GM12878 (cell line): ENCODE data around the gene CPLANE2. TPM values are rescaled to one million over a fixed set of nuclear protein-coding genes. Genes with fewer than 3 reads are reported as not detected.

Experiments used
- ATAC-seq: fragments of 200-7000 bp; cut with Tn5 transposase; 3 replicates; pipeline ENCODE4 v1.9.1; 2020; ENCODE audit warnings: mild to moderate bottlenecking, moderate library complexity
- BruUV-seq: library from RNA; stranded (reverse); fragments of 400-500 nt; replicated peaks from 2 replicates; lab custom pipeline; 2021; lab: Mats Ljungman, UMichigan
- CTCF ChIA-PET: fragments of 300-600 bp; sonication (Branson Sonifier 250); formaldehyde crosslinking; extraction: SDS; loops from one replicate; lab custom pipeline; 2021; ENCODE audit warnings: inconsistent platforms; lab: Yijun Ruan, JAX
- POLR2A ChIA-PET: fragments of 350-600 bp; formaldehyde crosslinking; extraction: SDS; loops from one replicate; lab custom pipeline; 2021; ENCODE audit warnings: inconsistent platforms; lab: Charles Lee
- RAD21 ChIA-PET: fragments of 300-600 bp; sonication (Branson Sonifier 250); formaldehyde crosslinking; loops from one replicate; lab custom pipeline; 2023; ENCODE audit warnings: antibody characterized with exemption; ENCODE audit not compliant: unreplicated experiment; lab: Charles Lee
- SMC1A ChIA-PET: fragments of 300-600 bp; sonication (Branson Sonifier 250); formaldehyde crosslinking; loops from one replicate; lab custom pipeline; 2023; ENCODE audit not compliant: unreplicated experiment, uncharacterized antibody; lab: Charles Lee
- DNase-seq: peaks from one replicate; pipeline ENCODE4 v3.0.0-alpha.2; 2011; ENCODE audit warnings: low read depth, low spot score
- FAIRE-seq: peaks from 3 replicates; lab custom pipeline; 2011; peaks lifted over from hg19 to GRCh38; lab: Jason Lieb, UNC
- H2AFZ ChIP-seq: 2 replicates; pipeline ENCODE4 v1.6.0; 2011; ENCODE audit warnings: low read depth, low read length, control low read depth; ENCODE audit not compliant: control insufficient read depth
- H3K27ac ChIP-seq: 2 replicates; pipeline ENCODE4 v1.5.1; 2011; ENCODE audit warnings: control low read depth; ENCODE audit not compliant: control insufficient read depth, insufficient read depth
- H3K27me3 ChIP-seq, 2 experiments: replicated peaks in 1 of 2; 2 replicates each; pipeline versions ENCODE4 v1.6.0 to v1.6.1; 2011; ENCODE audit warnings: low read length in 1 of 2; ENCODE audit not compliant: control insufficient read depth in 2 of 2, insufficient read depth in 2 of 2
- H3K36me3 ChIP-seq, 2 experiments: 2 replicates each; pipeline ENCODE4 v1.5.1; 2011; ENCODE audit warnings: low read length in 1 of 2; ENCODE audit not compliant: control insufficient read depth in 2 of 2, insufficient read depth in 2 of 2
- H3K4me1 ChIP-seq: 2 replicates; pipeline ENCODE4 v1.6.1; 2011; ENCODE audit warnings: mild to moderate bottlenecking, low read length, moderate library complexity, mixed read lengths; ENCODE audit not compliant: control insufficient read depth, insufficient read depth
- H3K4me2 ChIP-seq: 2 replicates; pipeline ENCODE4 v1.6.0; 2011; ENCODE audit warnings: control low read depth; ENCODE audit not compliant: control insufficient read depth, insufficient read depth
- H3K4me3 ChIP-seq: fragments of 200-600 bp; sonication (generic); 2 replicates; pipeline ENCODE4 v1.5.1; 2016
- H3K79me2 ChIP-seq: 2 replicates; pipeline ENCODE4 v1.6.0; 2011; ENCODE audit warnings: low read length; ENCODE audit not compliant: control insufficient read depth, insufficient read depth
- H3K9ac ChIP-seq: 2 replicates; pipeline ENCODE4 v1.8.0; 2011; ENCODE audit warnings: low read length, control low read depth, mixed read lengths; ENCODE audit not compliant: control insufficient read depth, insufficient read depth
- H3K9me3 ChIP-seq: replicated peaks from 3 replicates; pipeline ENCODE4 v1.5.1; 2011; ENCODE audit warnings: mild to moderate bottlenecking, low read length; ENCODE audit not compliant: control insufficient read depth, insufficient read depth
- H4K20me1 ChIP-seq: 2 replicates; pipeline ENCODE4 v1.6.0; 2011; ENCODE audit not compliant: control insufficient read depth, insufficient read depth
- CEBPB ChIP-seq, 2 experiments: fragments of 150-350 bp in 1 of 2; IDR thresholded peaks; 2 replicates each; pipeline ENCODE4 v1.6.1; 2012 to 2014; ENCODE audit warnings: low read depth in 2 of 2, low read length in 2 of 2, borderline replicate concordance in 1 of 2, inconsistent platforms in 1 of 2
- CREB1 ChIP-seq: IDR thresholded peaks from 2 replicates; pipeline ENCODE4 v1.6.1; 2012; ENCODE audit warnings: low read depth, mild to moderate bottlenecking, inconsistent platforms
- E2F8 ChIP-seq: fragments of 450-650 bp; IDR thresholded peaks from 2 replicates; pipeline ENCODE4 v1.6.1; 2018; ENCODE audit warnings: mild to moderate bottlenecking, low read depth, moderate library complexity; ENCODE audit not compliant: partially characterized antibody
- FOXM1 ChIP-seq: IDR thresholded peaks from 2 replicates; pipeline ENCODE4 v1.6.1; 2012; ENCODE audit warnings: low read depth, mild to moderate bottlenecking, inconsistent platforms, low read length, moderate library complexity
- HSF1 ChIP-seq: fragments of 150-350 bp; IDR thresholded peaks from 2 replicates; pipeline ENCODE4 v1.6.1; 2014; ENCODE audit warnings: mild to moderate bottlenecking, low read depth, low read length
- IKZF1 ChIP-seq: fragments of 450-650 bp; conservative IDR thresholded peaks from 2 replicates; pipeline ENCODE4 v1.6.1; 2017; ENCODE audit warnings: antibody characterized with exemption, mild to moderate bottlenecking
- NFYB ChIP-seq: IDR thresholded peaks from 2 replicates; pipeline ENCODE4 v1.6.1; 2011; ENCODE audit warnings: low read depth, mild to moderate bottlenecking, low read length, improper control_type of control experiment, moderate library complexity; ENCODE audit not compliant: insufficient read depth
- POLR2A ChIP-seq: IDR thresholded peaks from 2 replicates; pipeline ENCODE4 v1.6.1; 2011; ENCODE audit warnings: low read depth, mild to moderate bottlenecking, low read length
- POLR2AphosphoS5 ChIP-seq: IDR thresholded peaks from 2 replicates; pipeline ENCODE4 v1.6.1; 2011; ENCODE audit warnings: mild to moderate bottlenecking, low read length, inconsistent platforms
- SKIL ChIP-seq: fragments of 450-650 bp; IDR thresholded peaks from 2 replicates; pipeline ENCODE4 v1.6.1; 2017; ENCODE audit warnings: mild to moderate bottlenecking, low read depth, inconsistent platforms; ENCODE audit not compliant: poor library complexity, severe bottlenecking
- SPI1 ChIP-seq: IDR thresholded peaks from 2 replicates; pipeline ENCODE4 v1.6.1; 2011; ENCODE audit warnings: low read depth, mild to moderate bottlenecking, low read length, moderate library complexity, borderline replicate concordance; ENCODE audit not compliant: insufficient read depth
- SREBF1 ChIP-seq: IDR thresholded peaks from 2 replicates; pipeline ENCODE4 v1.6.1; 2012; ENCODE audit warnings: mild to moderate bottlenecking, low read length
- WGBS: methylation state at CpG from one replicate; pipeline ENCODE4 v1.1.6; 2016; ENCODE audit warnings: low lambda C conversion rate; ENCODE audit not compliant: insufficient replicate concordance, insufficient coverage; ENCODE audit errors: missing lambda C conversion rate; 5-methylcytosine and 5-hydroxymethylcytosine counted together
- in situ Hi-C: fragments of 300-500 bp; cut with MboI; formaldehyde crosslinking; loops from 9 replicates; pipeline ENCODE4 v1.14.3; 2018; ENCODE audit warnings: mixed read lengths
- intact Hi-C: fragments of 100-400 bp; cut with micrococcal nuclease; formaldehyde crosslinking; loops from one replicate; pipeline ENCODE4 v1.14.2; 2022; ENCODE audit not compliant: unreplicated experiment
- polyA plus RNA-seq, 11 experiments: library from polyadenylated mRNA; depleted of rRNA in 4 of 11; unstranded in 6 of 11; stranded (reverse) in 5 of 11; fragments of >200 nt; fragmentation: Nextera tagmentation in 4 of 11; fragmentation: Illumina TruSeq in 1 of 11; extraction: Ambion mirVana in 4 of 11; extraction: Trizol in 1 of 11; gene quantifications; 1 replicate in 1 of 11; 2 replicates in 10 of 11; pipeline versions ENCODE4 v1.2.1 to v1.2.3, GENCODE V29; 2011 to 2016; ENCODE audit warnings: inconsistent platforms in 2 of 11, missing spikeins in 2 of 11, low read depth in 1 of 11
- total RNA-seq, 4 experiments: library from RNA; depleted of rRNA in 3 of 4; stranded (reverse); fragments of >200 nt in 3 of 4; fragmentation: Illumina TruSeq in 1 of 4; extraction: Trizol in 1 of 4; gene quantifications; 2 replicates each; pipeline versions ENCODE4 v1.2.1 to v1.2.3, GENCODE V29; 2013 to 2021

The CPLANE2 gene
- total and polyA plus RNA-seq, 10 of the 15 experiments (the other 5 are each of a cell fraction or from before 2014, with no cell fraction given), result 0.09 to 4.5 (median 2.3) TPM; not detected in 1

GRCh38 chr1:16218674-16219071, 18.3 kb downstream of the CPLANE2 start:
- Histone ChIP-seq H3K4me1 (peaks cover 5% of the 10 kb centered on the region; the same call in 1 of the 2 replicates), H4K20me1 (no peaks in the 10 kb centered on the region), H3K27me3 (no peaks in the 10 kb centered on the region), H3K9me3 (no peaks in the 10 kb centered on the region), H2AFZ (no peak overlapping the region), H3K36me3 (no peaks in the 10 kb centered on the region), H3K4me3 (no peak overlapping the region), H3K79me2 (no peaks in the 10 kb centered on the region), H3K4me2 (no peak overlapping the region)
- DNase-seq (no peak), FAIRE-seq (no peak), ATAC-seq (no peak)
- BruUV-seq, result no TSS peak
- ChIA-PET RAD21 (no interaction called here), POLR2A (interaction anchor here (0.9 to 2.3 kb wide), 3 partner anchors 11 to 19 kb away, joined by 3 to 14 read pairs (median 5); partner anchors contain the start of gene CPLANE2), CTCF (interaction anchor here (0.5 to 1.5 kb wide), 3 partner anchors 19 to 140 kb away, joined by 3 to 5 read pairs (median 3); no protein-coding TSS in a partner anchor)
- intact Hi-C loops (no loop called here), in situ Hi-C loops (no loop called here)
- no peak for TF ChIP-seq E2F8
- no peak for TF ChIP-seq FOXM1
- TF ChIP-seq CREB1, result no peak
- no peak for TF ChIP-seq SREBF1
- TF ChIP-seq SPI1, result no peak
- no peak for TF ChIP-seq IKZF1
- TF ChIP-seq SKIL, result no peak
- no peak for TF ChIP-seq CEBPB (IDR thresholded peaks at IDR 0.05; ENCODE audit: borderline replicate concordance in 1 of 2, low read depth in 2 of 2, low read length in 2 of 2)
- TF ChIP-seq POLR2AphosphoS5, result no peak
- no peak for TF ChIP-seq NFYB
- no peak for TF ChIP-seq HSF1
- TF ChIP-seq POLR2A, result no peak
- TF ChIP-seq, all 136 proteins: peak for 0
- Histone ChIP-seq H3K9ac (no peak overlapping the region), H3K27ac (no peak overlapping the region)
- WGBS, result 77% methylated on average over 6 of the region's 6 CpGs
- SMC1A ChIA-PET, result interaction anchor here (1.2 to 1.9 kb wide), 3 partner anchors 10 to 25 kb away, joined by 3 to 4 read pairs (median 3); no protein-coding TSS in a partner anchor
